Measurements from ENCODE around the gene PARD6G. TPM values are rescaled to one million over a fixed set of nuclear protein-coding genes. Genes with fewer than 3 reads are reported as not detected.

PARD6G gene
- total RNA-seq, 1 experiment from 2014 or later, result 6.1 TPM

- Histone ChIP-seq H3K9me3 (replicated peaks) (no peaks in the 10 kb centered on the region), H3K27ac (no peak overlapping the region), H3K36me3 (no peaks in the 10 kb centered on the region), H3K4me3 (no peak overlapping the region), H3K27me3 (replicated peaks) (no peaks in the 10 kb centered on the region), H3K4me1 (replicated peaks) (no peaks in the 10 kb centered on the region)
- DNase-seq (ENCODE audit: low read depth in 1 of 2, low spot score in 2 of 2), result no peak
Measured at GRCh38 chr18:80183273-80184050, 63.9 kb downstream of the PARD6G start.

DNA sequence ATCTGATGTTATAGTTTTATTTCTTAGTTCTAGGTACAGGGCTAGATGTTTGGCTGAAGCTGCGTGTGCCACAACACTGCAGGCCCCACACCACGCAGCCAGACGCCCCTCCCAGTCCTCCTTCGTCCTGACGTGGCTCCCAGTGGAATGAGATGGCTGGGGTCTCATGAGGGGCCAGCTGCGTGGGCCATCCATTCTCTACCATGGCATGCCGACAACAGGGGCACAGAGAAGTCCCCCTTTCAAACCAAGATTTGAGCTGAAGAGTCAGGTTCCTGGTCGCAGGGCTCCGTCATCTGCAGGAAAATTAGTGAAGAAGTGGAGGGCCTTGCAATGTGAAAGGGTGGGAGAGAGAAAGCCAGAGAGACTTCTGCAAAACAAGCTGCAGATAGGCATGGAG, 64.5 kb downstream of the PARD6G start:
- H3K36me3 ChIP-seq, result no peaks in the 10 kb centered on the region
- no peaks in the 10 kb centered on the region for H3K27me3 ChIP-seq (replicated peaks)
- H3K9me3 ChIP-seq (replicated peaks), result no peaks in the 10 kb centered on the region
- H3K27ac ChIP-seq, result no peak overlapping the region
- H3K4me3 ChIP-seq, result no peak overlapping the region
- H3K4me1 ChIP-seq (replicated peaks), result no peaks in the 10 kb centered on the region
- no peak for DNase-seq (ENCODE audit: low read depth in 1 of 2, low spot score in 2 of 2)

DNA sequence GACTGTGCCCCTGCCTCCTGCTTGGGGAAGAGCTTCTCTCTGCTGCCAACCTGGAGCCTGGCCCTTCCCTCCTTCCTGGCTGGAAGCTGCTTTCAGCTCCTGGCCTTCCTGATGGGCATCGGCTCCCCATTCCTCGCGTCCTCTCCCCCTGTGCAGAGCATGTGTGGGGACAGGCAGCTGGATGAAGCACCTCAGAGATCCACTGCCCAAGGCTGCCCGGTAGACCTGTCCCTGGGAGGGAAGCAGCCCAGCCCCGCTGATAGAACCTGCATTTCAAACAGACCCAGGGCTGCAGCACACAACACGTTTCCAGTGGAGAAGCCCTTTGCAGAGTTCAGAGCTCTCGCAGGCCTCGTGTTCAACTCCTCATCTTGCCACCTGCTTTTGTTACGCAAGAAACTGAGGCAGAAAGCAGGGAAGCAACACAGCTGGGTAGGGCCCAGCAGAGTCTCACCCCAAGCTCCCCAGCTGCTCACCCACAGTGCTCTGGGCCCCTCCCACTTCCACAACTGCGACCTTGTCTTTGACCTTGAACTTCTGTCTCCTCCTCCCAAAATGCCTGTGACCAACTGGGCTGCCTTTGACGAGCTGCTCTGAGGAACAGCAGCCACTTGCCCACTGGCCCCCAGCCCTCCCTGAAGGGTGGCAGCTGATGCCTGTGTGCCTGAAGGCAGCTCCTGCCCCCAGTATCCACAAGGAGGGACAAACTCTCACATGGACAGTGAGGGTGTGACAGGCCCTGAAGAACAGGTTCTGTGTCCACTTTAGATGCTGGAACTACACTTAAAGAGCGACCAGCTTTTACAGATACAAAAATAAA, 65.5 kb downstream of the PARD6G start:
- no peaks in the 10 kb centered on the region for H3K9me3 ChIP-seq (replicated peaks)
- H3K27ac ChIP-seq, result no peak overlapping the region
- H3K4me1 ChIP-seq (replicated peaks), result no peaks in the 10 kb centered on the region
- no peaks in the 10 kb centered on the region for H3K36me3 ChIP-seq
- H3K4me3 ChIP-seq, result no peak overlapping the region
- no peak for DNase-seq (ENCODE audit: low read depth in 1 of 2, low spot score in 2 of 2)
- H3K27me3 ChIP-seq (replicated peaks), result no peaks in the 10 kb centered on the region

DNA sequence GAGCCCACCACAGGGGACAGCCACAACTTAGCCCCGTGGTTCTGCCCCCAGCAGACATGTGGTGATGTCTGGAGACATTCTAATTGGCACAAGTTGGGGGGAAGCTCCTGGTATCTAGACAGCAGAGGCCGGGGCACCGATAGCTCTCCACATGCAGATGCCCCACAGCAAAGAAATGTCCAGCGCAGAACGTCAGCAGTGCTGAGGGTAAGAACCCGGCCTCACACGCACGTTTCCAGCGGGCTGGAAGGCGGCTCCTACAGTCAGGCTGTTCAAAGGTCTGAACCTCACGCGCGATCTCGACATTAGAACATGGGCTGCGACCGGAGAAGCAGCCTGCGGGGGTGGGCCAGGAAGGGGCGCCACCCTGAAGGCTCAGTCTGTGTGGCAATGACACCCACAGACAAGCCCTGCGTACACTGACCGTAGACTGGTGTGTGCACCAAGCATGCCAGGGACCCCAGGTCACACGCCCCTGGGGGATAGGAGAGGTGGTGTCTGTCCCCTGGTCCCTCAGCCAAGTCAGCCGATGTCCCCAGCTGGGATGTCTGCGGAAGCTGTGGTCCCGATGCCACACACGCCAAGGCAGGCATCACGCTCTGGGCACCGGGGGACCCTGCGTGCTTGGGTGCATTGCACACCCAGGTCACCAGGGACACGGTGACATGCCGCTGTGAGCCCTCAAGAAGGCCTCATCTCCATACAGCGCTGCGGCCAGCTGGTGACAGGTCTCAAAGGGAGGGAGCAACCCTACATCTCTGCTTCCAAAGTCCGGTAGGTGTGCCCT, 66.3 kb downstream of the PARD6G start:
- Histone ChIP-seq H3K4me1 (replicated peaks) (0 out of 2 replicates have a peak, but pooled peaks cover 3% of the 10 kb centered on the region), H3K36me3 (no peaks in the 10 kb centered on the region), H3K27me3 (replicated peaks) (no peaks in the 10 kb centered on the region), H3K27ac (no peak overlapping the region), H3K9me3 (replicated peaks) (no peaks in the 10 kb centered on the region), H3K4me3 (no peak overlapping the region)
- DNase-seq (ENCODE audit: low read depth in 1 of 2, low spot score in 2 of 2), result no peak

GRCh38 chr18:80179857-80180558, 67.3 kb downstream of the PARD6G start:
- Histone ChIP-seq H3K9me3 (replicated peaks) (no peaks in the 10 kb centered on the region), H3K27me3 (replicated peaks) (no peaks in the 10 kb centered on the region), H3K4me3 (no peak overlapping the region), H3K36me3 (no peaks in the 10 kb centered on the region), H3K4me1 (replicated peaks) (0 out of 2 replicates have a peak, but pooled peaks cover 3% of the 10 kb centered on the region), H3K27ac (no peak overlapping the region)
- no peak for DNase-seq (ENCODE audit: low read depth in 1 of 2, low spot score in 2 of 2)

DNA sequence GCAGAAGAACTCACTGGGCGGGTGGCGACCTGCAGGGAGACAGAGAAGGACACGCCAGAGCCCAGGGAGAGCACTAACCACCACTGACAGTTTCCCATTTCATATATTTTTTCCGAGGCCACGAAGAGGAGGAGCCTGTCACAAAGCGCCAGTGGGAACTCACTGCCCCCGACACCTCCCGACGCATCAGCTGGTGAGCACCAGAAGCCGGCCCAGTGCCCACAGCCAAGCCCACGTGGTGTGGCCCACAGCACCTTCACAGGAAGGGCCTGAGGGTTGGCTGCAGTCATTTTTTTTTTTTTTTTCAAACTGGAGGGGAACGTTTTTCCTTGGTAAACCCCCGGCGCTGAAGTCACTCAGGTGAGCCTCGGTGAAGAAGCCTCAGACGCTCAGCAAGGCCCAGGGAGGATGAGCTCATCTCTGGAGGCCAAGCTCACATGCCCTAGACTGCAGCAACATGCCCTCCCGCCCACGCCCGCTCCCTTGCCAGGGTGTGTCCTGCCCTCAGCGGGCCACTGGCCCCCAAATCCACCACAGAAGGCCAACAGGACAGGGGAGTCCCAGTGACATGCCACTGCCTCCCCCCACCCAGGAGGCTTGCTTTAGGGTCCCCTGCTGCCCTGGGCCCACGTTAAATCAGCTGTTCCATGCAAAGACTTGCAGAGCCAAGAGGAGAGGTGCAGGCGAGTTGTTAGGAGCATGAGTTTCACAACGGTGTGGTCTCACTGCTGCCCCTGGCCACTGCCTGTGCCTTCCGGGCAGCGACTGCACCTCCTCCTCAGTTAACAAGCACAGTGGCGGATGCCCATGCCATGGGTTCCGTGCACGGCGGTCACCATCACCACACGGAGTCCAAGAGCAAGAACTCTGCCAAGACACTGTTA, 68.1 kb downstream of the PARD6G start:
- no peak overlapping the region for H3K27ac ChIP-seq
- H3K27me3 ChIP-seq (replicated peaks), result no peaks in the 10 kb centered on the region
- H3K36me3 ChIP-seq, result no peaks in the 10 kb centered on the region
- H3K9me3 ChIP-seq (replicated peaks), result no peaks in the 10 kb centered on the region
- H3K4me3 ChIP-seq, result no peak overlapping the region
- DNase-seq (ENCODE audit: low read depth in 1 of 2, low spot score in 2 of 2), result no peak
- 0 out of 2 replicates have a peak, but pooled peaks cover 3% of the 10 kb centered on the region for H3K4me1 ChIP-seq (replicated peaks)

- Histone ChIP-seq H3K9me3 (replicated peaks) (no peaks in the 10 kb centered on the region), H3K27me3 (replicated peaks) (no peaks in the 10 kb centered on the region), H3K4me3 (no peak overlapping the region), H3K27ac (no peak overlapping the region), H3K4me1 (replicated peaks) (0 out of 2 replicates have a peak, but pooled peaks cover 3% of the 10 kb centered on the region), H3K36me3 (no peaks in the 10 kb centered on the region)
- DNase-seq (ENCODE audit: low read depth in 1 of 2, low spot score in 2 of 2), result no peak
Measured at GRCh38 chr18:80177128-80177527, 70.2 kb downstream of the PARD6G start.

GRCh38 chr18:80176334-80177073, 70.8 kb downstream of the PARD6G start:
- no peaks in the 10 kb centered on the region for H3K9me3 ChIP-seq (replicated peaks)
- peaks cover 5% of the 10 kb centered on the region; the same call in 1 of the 2 replicates for H3K4me1 ChIP-seq (replicated peaks)
- no peaks in the 10 kb centered on the region for H3K36me3 ChIP-seq
- DNase-seq (ENCODE audit: low read depth in 1 of 2, low spot score in 2 of 2), result no peak
- no peaks in the 10 kb centered on the region for H3K27me3 ChIP-seq (replicated peaks)
- H3K4me3 ChIP-seq, result no peak overlapping the region
- no peak overlapping the region for H3K27ac ChIP-seq

DNA sequence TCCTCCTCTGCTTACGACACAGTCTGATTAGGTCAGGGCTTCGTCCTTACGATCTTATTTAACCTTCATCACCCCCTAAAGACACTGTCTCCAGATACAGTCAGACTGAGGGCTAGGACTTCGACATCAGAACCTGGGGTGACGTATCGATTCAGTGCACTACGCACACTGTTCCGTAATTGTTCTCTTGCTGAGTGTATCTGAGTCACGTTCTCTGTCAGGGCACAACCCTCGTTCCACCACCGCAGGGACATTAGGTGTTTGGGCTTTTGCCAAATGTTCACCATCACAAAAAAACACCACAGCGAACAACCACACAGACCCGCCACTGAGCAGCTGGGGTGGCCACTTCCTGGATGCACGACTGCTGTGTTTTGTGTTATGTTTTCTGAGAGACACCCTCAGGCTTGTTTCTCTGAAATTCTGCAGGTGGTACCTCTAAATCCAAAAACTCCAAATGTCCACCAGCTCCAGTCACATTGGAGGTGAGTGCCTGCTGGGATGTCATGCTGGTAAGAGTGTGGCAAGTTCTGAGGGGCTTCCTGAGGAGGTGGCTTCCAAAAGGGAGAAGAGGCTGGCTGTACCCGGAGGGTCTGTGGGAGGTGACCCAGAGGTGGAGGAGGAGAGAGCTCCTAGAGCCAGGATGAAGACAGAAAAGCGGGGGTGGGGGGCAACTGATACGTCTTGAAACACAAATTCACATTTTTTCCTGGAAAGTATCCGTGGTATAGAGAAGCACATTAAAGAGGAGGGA, 71.7 kb downstream of the PARD6G start:
- H3K4me3 ChIP-seq, result no peak overlapping the region
- no peaks in the 10 kb centered on the region for H3K27me3 ChIP-seq (replicated peaks)
- no peaks in the 10 kb centered on the region for H3K36me3 ChIP-seq
- H3K4me1 ChIP-seq (replicated peaks), result peaks cover 9% of the 10 kb centered on the region; the same call in 1 of the 2 replicates
- no peak overlapping the region for H3K27ac ChIP-seq
- DNase-seq (ENCODE audit: low read depth in 1 of 2, low spot score in 2 of 2), result no peak
- H3K9me3 ChIP-seq (replicated peaks), result no peaks in the 10 kb centered on the region

- Histone ChIP-seq H3K9me3 (replicated peaks) (no peaks in the 10 kb centered on the region), H3K4me3 (no peak overlapping the region), H3K27ac (no peak overlapping the region), H3K36me3 (no peaks in the 10 kb centered on the region), H3K4me1 (replicated peaks) (peaks cover 10% of the 10 kb centered on the region), H3K27me3 (replicated peaks) (no peaks in the 10 kb centered on the region)
- no peak for DNase-seq (ENCODE audit: low read depth in 1 of 2, low spot score in 2 of 2)
Measured at GRCh38 chr18:80173060-80173459, 74.3 kb downstream of the PARD6G start.

GRCh38 chr18:80172056-80172455, 75.3 kb downstream of the PARD6G start:
- H3K9me3 ChIP-seq (replicated peaks), result no peaks in the 10 kb centered on the region
- H3K4me1 ChIP-seq (replicated peaks), result peaks cover 13% of the 10 kb centered on the region
- H3K27ac ChIP-seq, result no peak overlapping the region
- H3K4me3 ChIP-seq, result no peak overlapping the region
- no peak for DNase-seq (ENCODE audit: low read depth in 1 of 2, low spot score in 2 of 2)
- H3K27me3 ChIP-seq (replicated peaks), result no peaks in the 10 kb centered on the region
- no peaks in the 10 kb centered on the region for H3K36me3 ChIP-seq
